ENCODE data around the gene ITSN1.

DNA sequence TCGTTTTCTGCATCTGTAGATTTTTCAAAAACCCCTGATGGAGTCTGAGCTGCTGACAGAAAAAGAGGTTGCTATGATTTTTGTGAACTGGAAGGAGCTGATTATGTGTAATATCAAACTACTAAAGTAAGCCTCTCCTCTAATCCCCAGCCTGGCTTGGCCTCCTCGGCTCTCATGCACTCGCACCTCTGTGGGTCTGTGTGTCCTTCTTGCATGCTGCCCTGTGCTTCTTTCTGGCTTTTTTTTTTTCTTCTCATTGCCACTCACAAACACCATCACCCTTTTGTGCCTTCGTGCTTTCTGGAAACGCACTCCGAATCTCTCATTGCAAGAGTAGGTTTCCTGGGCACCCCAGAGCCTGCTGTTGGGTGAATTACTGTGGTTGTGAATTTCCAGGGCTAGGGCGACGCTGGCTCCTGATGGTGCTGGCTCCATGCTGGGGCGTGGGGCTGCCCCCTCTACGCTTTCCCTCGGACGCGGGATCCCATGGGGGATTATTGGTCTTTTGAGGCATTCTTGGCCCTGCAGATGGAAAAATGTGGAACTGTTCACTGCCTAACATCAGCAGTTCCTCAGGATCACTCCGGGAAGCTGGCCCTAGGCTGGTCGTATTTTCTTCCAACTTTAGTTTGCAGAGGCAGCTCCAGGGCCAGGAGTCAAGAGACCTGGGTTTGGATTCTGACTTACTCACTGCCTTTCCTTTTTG lies 216.5 kb downstream of the ITSN1 start:
- TF ChIP-seq, protein P1, sequence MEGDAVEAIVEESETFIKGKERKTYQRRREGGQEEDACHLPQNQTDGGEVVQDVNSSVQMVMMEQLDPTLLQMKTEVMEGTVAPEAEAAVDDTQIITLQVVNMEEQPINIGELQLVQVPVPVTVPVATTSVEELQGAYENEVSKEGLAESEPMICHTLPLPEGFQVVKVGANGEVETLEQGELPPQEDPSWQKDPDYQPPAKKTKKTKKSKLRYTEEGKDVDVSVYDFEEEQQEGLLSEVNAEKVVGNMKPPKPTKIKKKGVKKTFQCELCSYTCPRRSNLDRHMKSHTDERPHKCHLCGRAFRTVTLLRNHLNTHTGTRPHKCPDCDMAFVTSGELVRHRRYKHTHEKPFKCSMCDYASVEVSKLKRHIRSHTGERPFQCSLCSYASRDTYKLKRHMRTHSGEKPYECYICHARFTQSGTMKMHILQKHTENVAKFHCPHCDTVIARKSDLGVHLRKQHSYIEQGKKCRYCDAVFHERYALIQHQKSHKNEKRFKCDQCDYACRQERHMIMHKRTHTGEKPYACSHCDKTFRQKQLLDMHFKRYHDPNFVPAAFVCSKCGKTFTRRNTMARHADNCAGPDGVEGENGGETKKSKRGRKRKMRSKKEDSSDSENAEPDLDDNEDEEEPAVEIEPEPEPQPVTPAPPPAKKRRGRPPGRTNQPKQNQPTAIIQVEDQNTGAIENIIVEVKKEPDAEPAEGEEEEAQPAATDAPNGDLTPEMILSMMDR (IDR thresholded peaks at IDR 0.05): no peak
- no peak for TF ChIP-seq POLR2A (IDR thresholded peaks at IDR 0.05)
- no peak for TF ChIP-seq EP300 (IDR thresholded peaks at IDR 0.05; ENCODE audit: low read depth)
